ENCODE data around the gene CENPO. TPM values are rescaled to one million over a fixed set of nuclear protein-coding genes. Genes with fewer than 3 reads are reported as not detected.
"Not testable (repeated sequence)": the region's sequence is repeated elsewhere in the genome, so short reads cannot be mapped to it uniquely, and the experiment has no call there.

CENPO gene
- total RNA-seq, 1 donor from 2014 or later, result 12.5 TPM

GRCh38 chr2:24824071-24824588 lies 30.9 kb downstream of the CENPO start:
- no peak for DNase-seq (ENCODE audit: low read depth in 2 of 2)

- peak in 1 of 2 donors; percentile 21 for DNase-seq (ENCODE audit: low read depth in 2 of 2)
Observed at GRCh38 chr2:24824966-24825882, 32.0 kb downstream of the CENPO start.

- DNase-seq (ENCODE audit: low read depth in 2 of 2), result peak; percentile 10 to 51
Observed at GRCh38 chr2:24825883-24826772, 32.9 kb downstream of the CENPO start.

- DNase-seq (ENCODE audit: low read depth in 2 of 2), result peak in 1 of 2 donors; percentile 25
Observed at GRCh38 chr2:24826773-24827145, 33.5 kb downstream of the CENPO start.

GRCh38 chr2:24827321-24828237 lies 34.4 kb downstream of the CENPO start:
- DNase-seq (ENCODE audit: low read depth in 2 of 2), result peak; percentile 78 to 89

- no peak for DNase-seq (ENCODE audit: low read depth in 2 of 2)
Observed at GRCh38 chr2:24828238-24828996, 35.2 kb downstream of the CENPO start.

- DNase-seq (ENCODE audit: low read depth in 2 of 2), result peak in 1 of 2 donors; percentile 45
Observed at GRCh38 chr2:24830351-24830750, 37.1 kb downstream of the CENPO start.

- no peak for DNase-seq (ENCODE audit: low read depth in 2 of 2)
Observed at GRCh38 chr2:24830786-24831185, 37.6 kb downstream of the CENPO start.

GRCh38 chr2:24831221-24832072 lies 38.2 kb downstream of the CENPO start:
- DNase-seq (ENCODE audit: low read depth in 2 of 2), result no peak

- DNase-seq (ENCODE audit: low read depth in 2 of 2), result no peak
Observed at GRCh38 chr2:24832073-24832461, 38.8 kb downstream of the CENPO start.

- no peak for DNase-seq (ENCODE audit: low read depth in 2 of 2)
Observed at GRCh38 chr2:24832521-24832920, 39.3 kb downstream of the CENPO start.

- DNase-seq (ENCODE audit: low read depth in 2 of 2), result no peak
Observed at GRCh38 chr2:24832931-24833701, 39.9 kb downstream of the CENPO start.

GRCh38 chr2:24833821-24834732 lies 40.9 kb downstream of the CENPO start:
- DNase-seq (ENCODE audit: low read depth in 2 of 2), result no peak

GRCh38 chr2:24834733-24835395 lies 41.6 kb downstream of the CENPO start:
- DNase-seq (ENCODE audit: low read depth in 2 of 2), result no peak

GRCh38 chr2:24835411-24835810 lies 42.2 kb downstream of the CENPO start:
- DNase-seq (ENCODE audit: low read depth in 2 of 2), result not testable (repeated sequence)

- no peak for DNase-seq (ENCODE audit: low read depth in 2 of 2)
Observed at GRCh38 chr2:24836206-24836605, 43.0 kb downstream of the CENPO start.

- DNase-seq (ENCODE audit: low read depth in 2 of 2), result no peak
Observed at GRCh38 chr2:24836706-24837105, 43.5 kb downstream of the CENPO start.

Measured in dermis microvascular lymphatic vessel endothelial cell (primary cell).